Inferior parietal cortex (tissue), 1 donor: ENCODE measurements around the gene TTC9.

Experiments used
- DNase-seq: peaks from one replicate; pipeline ENCODE4 v3.0.0-alpha.2; 2016; ENCODE audit errors: extremely low spot score

TTC9 gene

DNA sequence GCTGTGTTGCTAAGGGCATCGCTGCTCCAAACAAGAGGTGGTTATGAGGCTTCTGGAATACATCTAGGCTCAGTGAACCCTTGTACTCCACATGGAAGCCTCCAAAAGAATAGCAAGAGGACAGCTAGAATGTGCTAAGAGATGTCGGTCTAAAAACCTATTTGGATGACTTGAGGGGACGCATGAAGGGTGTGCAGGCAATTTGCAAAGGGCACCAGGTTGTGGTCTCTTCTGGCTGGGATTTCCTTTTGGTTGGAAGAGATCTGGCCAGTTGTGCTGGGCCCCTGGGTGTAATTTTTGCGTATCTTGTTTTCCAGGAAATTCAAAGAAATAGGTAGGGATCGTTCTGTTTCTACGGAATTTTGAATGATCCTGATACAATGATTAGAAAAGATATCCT, 4.2 kb downstream of the TTC9 start:
- DNase-seq = no peak

DNA sequence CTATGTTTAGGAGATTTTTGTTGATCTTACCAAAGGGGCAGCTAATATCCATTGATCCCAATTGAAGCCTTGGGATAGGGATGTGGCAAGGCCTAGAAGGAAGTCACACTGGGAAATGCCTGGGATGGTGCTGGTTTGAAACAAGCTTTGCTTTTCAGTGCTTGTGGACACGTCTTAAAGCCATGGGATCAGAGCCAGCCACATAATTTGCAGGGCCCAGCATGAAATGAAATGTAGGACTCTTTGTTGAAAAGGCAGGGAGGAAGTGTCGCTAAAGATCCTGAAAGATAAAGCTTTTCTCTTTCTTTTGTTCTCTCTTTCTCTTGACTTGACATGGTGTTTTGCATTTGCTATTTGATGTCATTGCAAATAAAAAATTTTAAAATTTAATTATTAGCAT, 5.0 kb downstream of the TTC9 start:
- DNase-seq = no peak

- DNase-seq = no peak
Observed at GRCh38 chr14:70648346-70648745, 6.6 kb downstream of the TTC9 start.

GRCh38 chr14:70649803-70650202, 8.1 kb downstream of the TTC9 start:
- no peak for DNase-seq

DNA sequence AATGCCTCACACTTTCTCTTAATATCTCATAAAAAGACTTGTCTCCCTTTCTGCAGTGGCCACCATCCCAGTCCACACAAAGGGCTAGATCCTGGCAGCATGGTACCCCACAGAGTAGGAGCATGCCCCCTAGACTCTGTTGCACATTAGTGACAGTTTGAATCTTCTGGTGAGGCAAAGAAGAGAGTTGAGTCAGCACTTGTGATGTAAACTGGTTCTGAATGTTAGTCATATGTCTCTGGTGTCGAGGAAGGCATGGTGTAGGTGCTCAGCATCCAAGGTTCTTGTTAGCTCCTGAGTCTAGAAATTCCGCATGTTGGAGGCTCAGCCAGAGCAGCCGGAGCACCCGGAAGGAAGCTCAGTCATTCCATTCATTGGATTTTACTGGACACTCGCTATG, 9.8 kb downstream of the TTC9 start:
- DNase-seq = no peak

DNA sequence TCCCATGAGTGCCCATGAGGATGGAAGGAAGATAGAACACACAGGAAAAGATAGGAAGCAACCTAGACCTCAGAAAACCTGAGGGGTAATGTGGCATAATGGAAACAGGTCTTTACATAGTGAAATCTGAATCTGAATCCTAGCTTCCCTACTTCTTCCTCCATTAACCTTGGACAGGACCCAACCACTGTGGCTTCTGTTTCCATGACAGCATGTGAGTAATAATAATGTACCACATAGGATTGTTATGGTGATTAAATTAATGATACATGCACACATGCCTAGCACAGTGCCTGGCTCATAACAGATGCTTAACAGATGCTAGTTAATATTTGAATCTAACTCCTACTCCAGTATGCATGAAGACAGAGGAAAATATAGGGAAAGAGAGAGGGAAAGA, 11.2 kb downstream of the TTC9 start:
- no peak for DNase-seq

DNA sequence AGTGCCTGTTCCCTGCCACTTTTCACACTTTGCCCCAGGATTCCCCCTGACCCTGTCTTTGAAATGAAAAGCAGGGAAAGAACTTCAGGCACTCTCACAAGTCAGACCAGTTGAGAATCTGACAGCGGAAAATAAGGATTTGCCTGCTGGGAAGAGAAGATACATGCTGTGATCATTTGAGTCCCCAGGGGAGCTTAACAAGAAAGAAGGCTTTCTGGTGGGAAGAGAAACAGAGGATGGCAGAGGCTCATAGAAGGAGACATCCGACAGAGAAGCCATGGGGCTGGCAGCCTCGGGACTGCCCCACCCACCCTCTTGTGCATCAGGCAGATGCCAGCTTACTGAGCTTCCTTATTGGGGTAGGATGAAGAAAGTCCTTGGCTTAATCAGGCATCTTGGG, 11.9 kb downstream of the TTC9 start:
- no peak for DNase-seq

GRCh38 chr14:70654632-70655031, 12.9 kb downstream of the TTC9 start:
- DNase-seq = no peak

DNA sequence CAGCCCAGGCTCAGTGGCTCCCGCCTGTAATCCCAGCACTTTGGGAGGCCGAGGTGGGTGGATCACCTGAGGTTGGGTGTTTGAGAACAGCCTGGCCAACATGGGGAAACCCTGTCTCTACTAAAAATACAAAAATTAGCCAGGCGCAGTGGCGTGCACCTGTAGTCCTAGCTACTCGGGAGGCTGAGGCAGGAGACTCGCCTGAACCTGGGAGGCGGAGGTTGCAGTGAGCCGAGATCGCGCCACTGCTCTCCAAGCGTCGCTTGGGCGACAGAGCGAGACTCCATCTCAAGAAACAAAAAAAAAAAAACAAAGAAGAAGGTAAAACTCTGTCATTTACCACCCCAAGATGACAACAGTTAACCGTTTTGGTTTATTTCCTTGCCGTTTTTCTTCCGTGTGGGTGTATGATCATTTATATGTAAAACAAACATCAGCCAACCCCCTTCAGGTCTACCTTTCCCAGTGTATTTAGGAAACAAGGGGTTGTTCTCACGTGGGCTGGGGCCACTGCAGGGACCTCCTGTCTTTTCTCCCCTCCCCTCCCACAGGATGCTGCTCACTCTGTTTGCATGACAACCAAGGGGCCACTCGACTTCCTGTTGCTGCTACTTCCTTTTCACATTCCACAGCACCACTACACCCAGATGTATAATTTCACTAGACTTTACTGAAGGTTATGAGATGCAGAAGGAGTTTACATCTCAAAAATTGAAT, 13.6 kb downstream of the TTC9 start:
- DNase-seq = no peak

- DNase-seq = no peak
Observed at GRCh38 chr14:70658899-70659298, 17.2 kb downstream of the TTC9 start.

GRCh38 chr14:70660967-70661893, 19.5 kb downstream of the TTC9 start:
- no peak for DNase-seq

DNA sequence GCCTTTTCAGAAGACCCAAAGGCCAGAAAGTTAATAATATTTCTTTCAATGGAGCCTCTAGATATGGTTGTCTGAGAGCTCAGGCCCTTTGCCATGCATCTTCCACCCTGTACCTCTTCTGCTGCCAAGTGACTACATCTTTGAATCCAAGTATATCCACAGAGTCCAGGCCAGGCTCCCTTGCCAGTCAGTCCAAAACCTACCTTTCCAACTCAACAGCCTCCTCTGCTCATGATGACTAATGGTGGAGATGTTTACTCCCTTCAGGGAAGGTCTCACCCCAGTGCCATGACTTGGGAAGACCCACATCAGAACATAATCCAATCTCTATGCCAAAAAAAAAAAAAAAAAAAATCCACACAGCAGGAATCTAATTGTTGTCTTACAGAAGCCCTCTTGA, 20.4 kb downstream of the TTC9 start:
- no peak for DNase-seq

- no peak for DNase-seq
Observed at GRCh38 chr14:70662816-70663215, 21.1 kb downstream of the TTC9 start.

DNA sequence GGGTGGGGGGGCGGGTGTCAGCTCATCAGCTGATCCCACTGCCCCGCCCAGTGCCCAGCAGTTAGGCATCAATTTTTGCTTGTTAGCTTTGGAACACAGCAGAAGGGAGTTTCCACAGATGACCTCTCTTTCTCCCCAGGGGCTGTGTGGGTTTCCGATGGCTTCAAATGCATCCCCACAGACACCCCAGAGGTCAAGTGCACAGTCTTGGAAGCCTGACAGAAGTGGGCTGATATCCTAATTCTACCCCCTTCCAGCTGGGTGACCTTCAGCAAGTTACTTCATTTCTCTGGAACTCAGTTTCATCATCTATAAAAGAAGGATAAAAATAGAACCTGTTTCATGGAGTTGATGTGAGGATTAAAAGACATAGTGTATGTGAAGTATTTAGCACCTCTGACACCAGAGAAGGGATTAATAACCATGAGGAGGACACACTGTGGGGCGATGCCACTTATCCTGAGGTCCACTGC, 22.0 kb downstream of the TTC9 start:
- DNase-seq = no peak

- no peak for DNase-seq
Observed at GRCh38 chr14:70664698-70665447, 23.2 kb downstream of the TTC9 start.

- no peak for DNase-seq
Observed at GRCh38 chr14:70665448-70666360, 24.0 kb downstream of the TTC9 start.

DNA sequence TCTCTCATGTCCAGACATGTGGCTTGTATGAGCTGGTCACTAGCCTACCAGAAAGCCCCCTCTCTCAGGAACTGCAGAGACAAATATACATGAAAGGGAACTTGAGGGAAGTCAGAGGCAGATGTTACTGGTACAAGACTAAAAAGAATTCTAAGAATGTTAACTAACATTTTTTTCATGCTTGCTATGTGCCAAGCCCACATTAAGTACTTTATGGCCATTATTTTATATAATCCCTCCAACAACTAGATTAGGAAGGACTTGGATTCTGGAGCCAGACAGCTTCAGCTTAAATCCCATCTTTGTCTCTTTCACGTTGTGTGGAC, 24.6 kb downstream of the TTC9 start:
- no peak for DNase-seq

GRCh38 chr14:70670992-70671651, 29.4 kb downstream of the TTC9 start:
- DNase-seq = no peak

- DNase-seq = no peak
Observed at GRCh38 chr14:70671652-70672644, 30.2 kb downstream of the TTC9 start.

- DNase-seq = no peak
Observed at GRCh38 chr14:70677341-70677740, 35.6 kb downstream of the TTC9 start.
